ENCODE results near the gene FGF21. TPM values are rescaled to one million over a fixed set of nuclear protein-coding genes. Genes with fewer than 3 reads are reported as not detected.

The FGF21 gene
- total RNA-seq, 1 donor from 2014 or later: not detected

DNA sequence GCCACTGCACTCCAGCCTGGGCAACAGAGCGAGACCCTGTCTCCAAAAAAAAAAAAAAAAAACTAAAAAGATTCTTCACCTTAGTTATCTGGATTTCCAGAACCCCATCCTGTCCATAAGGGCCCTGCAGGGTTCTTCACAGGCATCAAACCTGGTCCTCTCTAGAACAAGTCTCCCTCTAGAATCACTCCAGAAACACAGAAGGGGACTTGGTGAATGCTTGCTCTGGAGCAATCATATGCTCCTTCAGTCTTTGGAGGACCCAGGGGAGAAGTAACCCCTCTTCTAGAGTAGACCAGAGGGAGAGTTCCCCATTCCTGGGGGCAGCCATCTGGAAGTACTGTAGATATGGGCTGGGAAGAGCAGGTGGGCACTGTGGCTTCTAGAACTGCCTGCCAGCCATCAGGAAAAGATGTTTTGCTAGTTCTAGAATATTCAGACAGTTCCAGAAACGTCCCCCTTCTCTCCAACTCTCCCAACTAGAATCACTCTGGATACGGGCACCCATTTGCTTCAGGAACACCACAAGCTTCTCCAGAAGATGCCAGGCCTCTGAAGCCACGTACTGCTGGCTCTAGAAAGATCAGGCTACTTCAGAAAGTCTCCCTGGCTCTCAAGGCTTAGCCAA, 5.6 kb upstream of the FGF21 start:
- peaks cover 5% of the 10 kb centered on the region for H3K36me3 Mint-ChIP-seq
- no peak for TF ChIP-seq CTCF (conservative IDR thresholded peaks at IDR 0.05)
- peaks cover 33% of the 10 kb centered on the region for H3K27me3 Mint-ChIP-seq
- H3K27ac Mint-ChIP-seq: no peak overlapping the region
- no peak for DNase-seq (ENCODE audit: extremely low spot score, unreplicated experiment)
- H3K4me3 Mint-ChIP-seq: no peak overlapping the region
- peaks cover 18% of the 10 kb centered on the region for H3K4me1 Mint-ChIP-seq (ENCODE audit: unreplicated experiment)
- H3K9me3 Mint-ChIP-seq: no peaks in the 10 kb centered on the region

GRCh38 chr19:48750351-48750750, 5.0 kb upstream of the FGF21 start:
- DNase-seq (ENCODE audit: extremely low spot score, unreplicated experiment): no peak
- Mint-ChIP-seq H3K4me3 (peak overlapping the region; percentile 77), H3K36me3 (peaks cover 5% of the 10 kb centered on the region), H3K9me3 (no peaks in the 10 kb centered on the region), H3K4me1 (ENCODE audit: unreplicated experiment) (peaks cover 18% of the 10 kb centered on the region), H3K27me3 (peaks cover 34% of the 10 kb centered on the region), H3K27ac (no peak overlapping the region)
- TF ChIP-seq CTCF (conservative IDR thresholded peaks at IDR 0.05): no peak

- H3K4me1 Mint-ChIP-seq (ENCODE audit: unreplicated experiment): peaks cover 18% of the 10 kb centered on the region
- H3K4me3 Mint-ChIP-seq: peak overlapping the region; percentile 77
- peaks cover 34% of the 10 kb centered on the region for H3K27me3 Mint-ChIP-seq
- DNase-seq (ENCODE audit: extremely low spot score, unreplicated experiment): no peak
- no peaks in the 10 kb centered on the region for H3K9me3 Mint-ChIP-seq
- peaks cover 5% of the 10 kb centered on the region for H3K36me3 Mint-ChIP-seq
- no peak for TF ChIP-seq CTCF (conservative IDR thresholded peaks at IDR 0.05)
- H3K27ac Mint-ChIP-seq: no peak overlapping the region
Measured at GRCh38 chr19:48750771-48751504, 4.4 kb upstream of the FGF21 start.

- peaks cover 34% of the 10 kb centered on the region for H3K27me3 Mint-ChIP-seq
- peak overlapping the region; percentile 83 for H3K27ac Mint-ChIP-seq
- H3K4me3 Mint-ChIP-seq: peak overlapping the region; percentile 90
- no peaks in the 10 kb centered on the region for H3K36me3 Mint-ChIP-seq
- DNase-seq (ENCODE audit: extremely low spot score, unreplicated experiment): no peak
- no peak for TF ChIP-seq CTCF (conservative IDR thresholded peaks at IDR 0.05)
- H3K4me1 Mint-ChIP-seq (ENCODE audit: unreplicated experiment): peaks cover 18% of the 10 kb centered on the region
- H3K9me3 Mint-ChIP-seq: no peaks in the 10 kb centered on the region
Measured at GRCh38 chr19:48751845-48752495, 3.4 kb upstream of the FGF21 start.

DNA sequence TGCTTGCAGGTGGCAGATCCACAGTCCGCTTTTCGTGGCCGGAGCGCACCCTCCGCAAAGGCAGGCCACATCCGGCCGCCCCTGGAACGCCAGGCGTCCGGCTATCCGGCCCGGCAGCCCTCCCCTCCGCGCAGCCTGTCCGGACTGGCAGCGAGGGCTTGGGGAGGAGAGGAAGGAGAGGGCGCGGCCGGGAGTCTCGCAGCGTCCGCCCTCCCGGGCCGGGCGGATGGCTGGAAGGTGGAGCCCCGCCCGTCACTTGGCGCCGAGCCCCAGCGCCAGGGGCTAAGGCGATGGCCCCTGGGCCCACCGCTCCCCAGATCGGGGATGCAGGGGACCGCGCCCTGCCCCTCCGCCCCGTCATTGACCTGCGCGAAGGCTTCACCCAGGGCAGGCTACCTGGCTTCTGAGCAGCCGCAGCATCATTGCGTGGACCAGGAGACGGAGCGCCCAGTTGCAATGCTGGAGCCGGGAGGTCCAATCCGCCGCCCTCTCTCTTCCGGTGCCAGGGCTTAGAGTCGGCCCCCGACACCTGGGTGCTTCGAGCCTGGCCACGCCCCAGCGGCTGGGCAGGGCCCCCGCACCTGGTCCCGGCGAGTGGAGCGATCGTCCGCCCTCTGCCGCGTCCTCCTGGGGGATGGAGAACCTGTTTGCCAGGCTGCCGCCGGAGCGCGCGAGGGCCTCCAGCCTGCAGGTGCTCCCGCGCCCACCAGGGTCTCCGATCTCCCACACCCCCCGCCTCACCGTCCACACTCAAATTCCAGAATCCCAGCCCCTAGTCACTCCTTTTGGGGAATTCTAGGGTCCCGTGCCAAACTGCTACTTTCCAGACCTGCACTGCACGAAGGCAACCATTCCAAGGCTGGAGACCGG, 2.6 kb upstream of the FGF21 start, which contains the start of gene FUT1:
Gene FUT1, minus strand, starts transcription at position 146 of the 870 bp plus-strand sequence. CDS start 1,360 bp downstream, outside the sequence.
- Mint-ChIP-seq H3K4me1 (ENCODE audit: unreplicated experiment) (peaks cover 18% of the 10 kb centered on the region), H3K9me3 (no peaks in the 10 kb centered on the region), H3K4me3 (peak within 1 kb of the TSS; percentile 90), H3K27ac (peak within 1 kb of the TSS; percentile 95), H3K36me3 (no peaks in the 10 kb centered on the region), H3K27me3 (peaks cover 34% of the 10 kb centered on the region)
- peak; percentile 89 for DNase-seq (ENCODE audit: extremely low spot score, unreplicated experiment)
- peak; percentile 64 for TF ChIP-seq CTCF (conservative IDR thresholded peaks at IDR 0.05)
